Measurements from ENCODE around the gene IFITM5. TPM values are rescaled to one million over a fixed set of nuclear protein-coding genes. Genes with fewer than 3 reads are reported as not detected.
"Not testable (repeated sequence)": the region's sequence is repeated elsewhere in the genome, so short reads cannot be mapped to it uniquely, and the experiment has no call there.

Gene IFITM5
- total and polyA plus RNA-seq, 12 donors, result not detected

DNA sequence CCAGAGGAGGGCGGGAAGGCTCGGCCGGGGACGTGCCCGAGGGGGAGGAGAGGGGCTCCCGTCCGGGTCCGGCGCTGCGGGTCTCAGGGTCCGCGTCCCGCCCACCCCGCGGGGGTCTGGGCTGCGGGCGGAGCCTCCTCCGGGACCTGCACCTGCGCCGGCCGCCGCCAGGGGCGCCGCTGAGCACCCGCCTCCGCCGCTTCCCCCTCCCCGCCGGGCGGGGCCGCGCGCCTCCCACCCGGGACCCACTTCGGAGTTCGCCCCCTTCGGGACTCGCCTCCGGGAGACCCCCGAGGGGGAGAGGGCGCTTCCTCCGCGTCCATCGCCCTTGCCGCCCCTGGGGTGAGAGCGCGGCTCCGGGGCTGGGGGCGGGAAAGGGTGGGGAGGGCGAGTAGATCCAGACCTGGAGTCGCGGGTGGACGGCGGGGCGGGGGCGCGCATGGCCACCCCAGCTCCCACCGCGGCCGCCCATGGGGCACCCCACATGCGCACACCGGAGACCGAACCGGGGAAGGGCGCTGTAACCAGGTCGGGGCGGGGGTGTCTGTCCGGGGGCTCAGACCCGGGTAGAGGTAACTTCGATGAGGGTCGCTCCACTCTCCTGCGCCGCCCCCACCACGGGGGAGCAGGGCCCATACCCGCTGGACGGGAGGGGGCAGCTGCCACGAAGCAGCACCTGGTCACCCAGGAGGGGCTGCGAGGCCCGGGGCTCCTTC is 19.2 kb upstream of the IFITM5 start:
- not testable (repeated sequence) for DNase-seq, H3K9me3 ChIP-seq
- peaks cover 0 to 41% (median 25%) of the 10 kb centered on the region in 9 donors for H3K4me1 ChIP-seq
- H3K36me3 ChIP-seq, result peaks cover 0 to 23% (median 0%) of the 10 kb centered on the region in 9 donors
- peak overlapping the region; percentile 70 to 99 (median 96) for H3K27ac ChIP-seq
- peak; percentile 21 to 70 (median 54) for ATAC-seq
- 3 to 4% methylated on average over 11 to 16 of the region's 79 CpGs for WGBS, 2 donors
- peak in 1 of 9 donors; percentile 15 for TF ChIP-seq CTCF (IDR thresholded peaks at IDR 0.05)
- intact Hi-C loops (cut with DNase I), result loop anchor here in 1 of 10 donors (10.0 kb wide), 1 partner anchor 64 kb away; no protein-coding TSS in a partner anchor
- peaks cover 0 to 23% (median 12%) of the 10 kb centered on the region in 7 donors for H3K27me3 ChIP-seq
- peak overlapping the region; percentile 59 to 95 (median 82) for H3K4me3 ChIP-seq

- intact Hi-C loops (cut with DNase I), result loop anchor here in 1 of 10 donors (10.0 kb wide), 1 partner anchor 63 kb away; no protein-coding TSS in a partner anchor
- H3K9me3 ChIP-seq, DNase-seq: not testable (repeated sequence)
- Histone ChIP-seq H3K36me3 (peaks cover 0 to 23% (median 0%) of the 10 kb centered on the region in 9 donors), H3K27me3 (peaks cover 0 to 23% (median 12%) of the 10 kb centered on the region in 7 donors), H3K27ac (peak overlapping the region; percentile 83 to 99 (median 94)), H3K4me3 (peak overlapping the region in 8 of 10 donors; percentile 55 to 85 (median 75)), H3K4me1 (peaks cover 0 to 47% (median 31%) of the 10 kb centered on the region in 9 donors)
- WGBS, 2 donors, result 28% methylated on average over 13 of the region's 30 CpGs
- ATAC-seq, result peak in 2 of 8 donors; percentile 0 to 1
Measured at GRCh38 chr11:317668-318404, 18.5 kb upstream of the IFITM5 start.

DNA sequence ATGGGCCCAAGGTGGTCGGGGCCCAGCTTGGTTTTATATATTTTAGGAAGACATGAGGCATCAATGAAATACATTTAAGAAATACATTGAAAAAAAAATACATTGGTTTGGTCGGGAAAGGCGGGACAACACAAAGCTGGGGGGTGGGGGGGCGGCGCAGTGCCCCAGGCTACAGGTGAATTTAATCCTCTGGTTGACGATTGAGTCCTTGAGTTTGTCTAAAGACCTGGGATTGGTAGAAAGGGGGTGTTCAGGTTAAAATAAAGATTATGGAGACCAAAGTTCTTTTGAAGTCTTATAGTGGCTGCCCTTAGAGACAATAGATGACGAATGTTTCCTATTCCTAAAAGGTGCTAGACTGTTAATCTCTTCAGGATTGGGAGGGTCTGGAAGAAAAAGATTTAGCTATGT is 17.6 kb upstream of the IFITM5 start:
- intact Hi-C loops (cut with DNase I), result loop anchor here in 1 of 10 donors (10.0 kb wide), 1 partner anchor 62 kb away; no protein-coding TSS in a partner anchor
- Histone ChIP-seq H3K4me1 (peaks cover 3 to 53% (median 33%) of the 10 kb centered on the region in 9 donors), H3K9me3 (no peaks in the 10 kb centered on the region), H3K27ac (peak overlapping the region; percentile 83 to 99 (median 94)), H3K27me3 (peaks cover 0 to 23% (median 12%) of the 10 kb centered on the region in 7 donors), H3K4me3 (peak overlapping the region; percentile 55 to 85 (median 75)), H3K36me3 (peaks cover 0 to 23% (median 0%) of the 10 kb centered on the region in 9 donors)
- no peak for ATAC-seq
- no peak for TF ChIP-seq CTCF (IDR thresholded peaks at IDR 0.05)
- DNase-seq, result no peak
- WGBS, 2 donors, result 41 to 51% methylated on average over 7 of the region's 7 CpGs

GRCh38 chr11:316031-316701 is 16.8 kb upstream of the IFITM5 start:
- H3K36me3 ChIP-seq, result peaks cover 0 to 23% (median 0%) of the 10 kb centered on the region in 9 donors
- peak in 1 of 2 donors; percentile 64 for DNase-seq
- H3K4me3 ChIP-seq, result peak overlapping the region; percentile 55 to 85 (median 75)
- H3K9me3 ChIP-seq, result no peaks in the 10 kb centered on the region
- intact Hi-C loops (cut with DNase I), result loop anchor here in 1 of 10 donors (10.0 kb wide), 1 partner anchor 61 kb away; no protein-coding TSS in a partner anchor
- H3K27ac ChIP-seq, result peak overlapping the region; percentile 83 to 99 (median 94)
- peaks cover 4 to 56% (median 36%) of the 10 kb centered on the region in 9 donors for H3K4me1 ChIP-seq
- ATAC-seq, result peak in 1 of 8 donors; percentile 1
- 8 to 15% methylated on average over 63 to 64 of the region's 64 CpGs for WGBS, 2 donors
- no peak for TF ChIP-seq CTCF (IDR thresholded peaks at IDR 0.05)
- peaks cover 0 to 25% (median 12%) of the 10 kb centered on the region in 7 donors for H3K27me3 ChIP-seq
